Activated B cell treated with CpG ODN at 0.5 μM for 24 hours (primary cell): ENCODE measurements around the gene DLX6. TPM values are rescaled to one million over a fixed set of nuclear protein-coding genes. Genes with fewer than 3 reads are reported as not detected.

ENCODE experiments used
- ATAC-seq: fragments of 200-7000 bp; cut with Tn5 transposase; one replicate; pipeline ENCODE4 v1.10.0; 2021; ENCODE audit warnings: low read depth, mild to moderate bottlenecking, moderate library complexity
- CTCF ChIA-PET: fragments of 350-600 bp; sonication (Branson Sonifier 250); formaldehyde crosslinking; loops from one replicate; lab custom pipeline; 2021; ENCODE audit warnings: antibody characterized with exemption; lab: Charles Lee
- POLR2A ChIA-PET: fragments of 350-600 bp; sonication (Branson Sonifier 250); formaldehyde crosslinking; loops from one replicate; lab custom pipeline; 2021; ENCODE audit warnings: antibody characterized with exemption; lab: Charles Lee
- DNase-seq: peaks from one replicate; pipeline ENCODE4 v3.0.0; 2022
- H3K27ac Mint-ChIP-seq: one replicate; pipeline ENCODE4 v1.8.0; 2020; ENCODE audit warnings: mixed read lengths
- H3K27me3 Mint-ChIP-seq: one replicate; pipeline ENCODE4 v1.8.0; 2021; ENCODE audit warnings: mixed read lengths
- H3K36me3 Mint-ChIP-seq: one replicate; pipeline ENCODE4 v1.8.0; 2021; ENCODE audit warnings: low read depth, mixed read lengths
- H3K4me1 Mint-ChIP-seq: one replicate; pipeline ENCODE4 v1.8.0; 2021; ENCODE audit warnings: mixed read lengths
- H3K4me3 Mint-ChIP-seq: one replicate; pipeline ENCODE4 v1.8.0; 2020; ENCODE audit warnings: mild to moderate bottlenecking, mixed read lengths
- H3K9me3 Mint-ChIP-seq: one replicate; pipeline ENCODE4 v1.8.0; 2020; ENCODE audit warnings: mixed read lengths
- CTCF ChIP-seq: fragments of 200-600 bp; IDR thresholded peaks from one replicate; pipeline ENCODE4 v1.8.0; 2022; ENCODE audit warnings: antibody characterized with exemption, mild to moderate bottlenecking
- intact Hi-C: fragments of 100-400 bp; cut with micrococcal nuclease; formaldehyde crosslinking; loops from one replicate; pipeline ENCODE4 v1.15.1; 2024
- total RNA-seq: library from RNA; stranded (reverse); gene quantifications from 2 replicates; pipeline ENCODE4 v1.2.3, GENCODE V29; 2022

The DLX6 gene
- total RNA-seq, 1 donor from 2014 or later: not detected

- no peak for DNase-seq
- no peak overlapping the region for H3K27ac Mint-ChIP-seq
- peaks cover 21% of the 10 kb centered on the region for H3K4me1 Mint-ChIP-seq
- H3K36me3 Mint-ChIP-seq: no peaks in the 10 kb centered on the region
- intact Hi-C loops: no loop called here
- ChIA-PET POLR2A (no interaction called here), CTCF (interaction anchor here (1.5 kb wide), 1 partner anchor 946 kb away, joined by 3 read pairs; no protein-coding TSS in a partner anchor)
- no peak for ATAC-seq
- no peaks in the 10 kb centered on the region for H3K9me3 Mint-ChIP-seq
- peaks cover 86% of the 10 kb centered on the region for H3K27me3 Mint-ChIP-seq
- no peak overlapping the region for H3K4me3 Mint-ChIP-seq
- no peak for TF ChIP-seq CTCF
These were observed 16.6 kb downstream of the DLX6 start for GRCh38 chr7:97021747-97022490.

GRCh38 chr7:97022491-97023306 lies 17.3 kb downstream of the DLX6 start:
- Mint-ChIP-seq H3K4me1 (peaks cover 29% of the 10 kb centered on the region), H3K36me3 (no peaks in the 10 kb centered on the region), H3K27me3 (peaks cover 83% of the 10 kb centered on the region), H3K9me3 (no peaks in the 10 kb centered on the region), H3K27ac (no peak overlapping the region), H3K4me3 (no peak overlapping the region)
- DNase-seq: no peak
- ChIA-PET CTCF (no interaction called here), POLR2A (no interaction called here)
- intact Hi-C loops: no loop called here
- ATAC-seq: no peak
- TF ChIP-seq CTCF: no peak

GRCh38 chr7:97024209-97025129 lies 19.1 kb downstream of the DLX6 start, which contains the start of gene DLX5:
Gene DLX5, minus strand, starts transcription at chr7:97024831. Its CDS starts 208 bp downstream, at chr7:97024623.
- intact Hi-C loops: no loop called here
- POLR2A ChIA-PET: no interaction called here

GRCh38 chr7:97025130-97025499 lies 19.8 kb downstream of the DLX6 start:
- H3K4me1 Mint-ChIP-seq: peaks cover 31% of the 10 kb centered on the region
- POLR2A ChIA-PET: no interaction called here
- ATAC-seq (no peak), DNase-seq (no peak)
- TF ChIP-seq CTCF: no peak
- CTCF ChIA-PET: interaction anchor here (3.3 kb wide), 1 partner anchor 1108 kb away, joined by 38 read pairs; no protein-coding TSS in a partner anchor
- no peaks in the 10 kb centered on the region for H3K9me3 Mint-ChIP-seq
- no peak overlapping the region for H3K27ac Mint-ChIP-seq
- no peaks in the 10 kb centered on the region for H3K36me3 Mint-ChIP-seq
- peaks cover 75% of the 10 kb centered on the region for H3K27me3 Mint-ChIP-seq
- H3K4me3 Mint-ChIP-seq: no peak overlapping the region
- intact Hi-C loops: no loop called here

More at GRCh38 chr7:97024209-97025129, 19.1 kb downstream of the DLX6 start, which contains the start of gene DLX5:
- Mint-ChIP-seq H3K36me3 (no peaks in the 10 kb centered on the region), H3K27ac (no peak within 1 kb of the TSS), H3K4me1 (peaks cover 31% of the 10 kb centered on the region), H3K4me3 (no peak within 1 kb of the TSS), H3K9me3 (no peaks in the 10 kb centered on the region), H3K27me3 (peaks cover 79% of the 10 kb centered on the region)
- CTCF ChIA-PET: no interaction called here
- TF ChIP-seq CTCF: no peak
- DNase-seq (no peak), ATAC-seq (no peak)
